SK-N-SH treated with all-trans-retinoic acid at 6 μM for 48 hours (cell line): Measurements from ENCODE around the gene IDH1.

ENCODE experiments used
- GLIS3 ChIP-seq: fragments of 250-450 bp; sonication (Bioruptor Pico); IDR thresholded peaks from 2 replicates; pipeline ENCODE4 v1.5.0; 2020; ENCODE audit warnings: mild to moderate bottlenecking, moderate library complexity
- PATZ1 ChIP-seq: fragments of 250-450 bp; sonication (Bioruptor Pico); IDR thresholded peaks from 2 replicates; pipeline ENCODE4 v1.8.0; 2020; ENCODE audit warnings: mild to moderate bottlenecking, moderate library complexity, borderline replicate concordance
- ZFP3 ChIP-seq: fragments of 250-450 bp; sonication (Bioruptor Pico); IDR thresholded peaks from 2 replicates; pipeline ENCODE4 v1.5.0; 2020; ENCODE audit warnings: mild to moderate bottlenecking, moderate library complexity

- TF ChIP-seq GLIS3 = no peak
- TF ChIP-seq ZFP3 = no peak
- no peak for TF ChIP-seq PATZ1 (CRISPR knock-in tag)
Measured at GRCh38 chr2:208224802-208225201, 30.1 kb downstream of the IDH1 start.
